Stimulated activated CD4-positive, alpha-beta T cell treated with anti-CD3 and anti-CD28 coated beads, Interleukin-2, amount 100 ng/mL, for 4 hours (primary cell): Measurements from ENCODE around the gene KRTCAP2.

Experiments used
- DNase-seq: peaks from one replicate; pipeline ENCODE4 v3.0.0-alpha.2; 2020; ENCODE audit warnings: low read depth

KRTCAP2 gene

GRCh38 chr1:155183775-155184221 is 10.7 kb upstream of the KRTCAP2 start:
- DNase-seq = no peak

- DNase-seq = no peak
These were observed 9.0 kb upstream of the KRTCAP2 start for GRCh38 chr1:155182052-155182550.

- DNase-seq = no peak
These were observed 8.4 kb upstream of the KRTCAP2 start for GRCh38 chr1:155181371-155182051.

GRCh38 chr1:155179112-155180031 is 6.3 kb upstream of the KRTCAP2 start:
- no peak for DNase-seq

- DNase-seq = no peak
These were observed 5.5 kb upstream of the KRTCAP2 start for GRCh38 chr1:155178441-155179111.

- no peak for DNase-seq
These were observed 4.8 kb upstream of the KRTCAP2 start for GRCh38 chr1:155177918-155178281.

- DNase-seq = no peak
These were observed 4.3 kb upstream of the KRTCAP2 start for GRCh38 chr1:155177192-155177917.

GRCh38 chr1:155176544-155177071 is 3.5 kb upstream of the KRTCAP2 start:
- DNase-seq = peak; percentile 76

- no peak for DNase-seq
These were observed 2.8 kb upstream of the KRTCAP2 start for GRCh38 chr1:155175927-155176371.

GRCh38 chr1:155175281-155175926 is 2.3 kb upstream of the KRTCAP2 start:
- no peak for DNase-seq

- DNase-seq = no peak
These were observed 1.5 kb upstream of the KRTCAP2 start for GRCh38 chr1:155174324-155175280.

GRCh38 chr1:155173478-155174323 is 597 bp upstream of the KRTCAP2 start, which contains the start of gene TRIM46:
TRIM46 (plus strand) TSS chr1:155173849; CDS start chr1:155173967, 118 bp downstream.
- peak; percentile 71 for DNase-seq

GRCh38 chr1:155171836-155172731 is 1.0 kb downstream of the KRTCAP2 start:
- DNase-seq = no peak

GRCh38 chr1:155170806-155171205 is 2.3 kb downstream of the KRTCAP2 start:
- no peak for DNase-seq

GRCh38 chr1:155170101-155170785 is 2.9 kb downstream of the KRTCAP2 start:
- DNase-seq = no peak

- DNase-seq = no peak
These were observed 3.6 kb downstream of the KRTCAP2 start for GRCh38 chr1:155169541-155169940.
